Erythroblast (primary cell): Measurements from ENCODE around the gene RNGTT.
"Not testable (repeated sequence)": the region's sequence is repeated elsewhere in the genome, so short reads cannot be mapped to it uniquely, and the experiment has no call there.

ENCODE experiments used
- DNase-seq, 2 experiments: peaks; one replicate each; lab custom pipeline; 2025; lab: John Stamatoyannopoulos, UW
- GATA1 ChIP-seq: IDR thresholded peaks from 2 replicates; pipeline ENCODE4 v1.6.1; 2011; ENCODE audit warnings: low read depth, mild to moderate bottlenecking, control low read depth, low read length, moderate library complexity
- POLR2A ChIP-seq: IDR thresholded peaks from 2 replicates; pipeline ENCODE4 v1.6.1; 2011; ENCODE audit warnings: mild to moderate bottlenecking, low read length

RNGTT gene

GRCh38 chr6:88852000-88852399, 111.4 kb downstream of the RNGTT start:
- DNase-seq: no peak

GRCh38 chr6:88848870-88849269, 114.5 kb downstream of the RNGTT start:
- TF ChIP-seq GATA1: no peak
- TF ChIP-seq POLR2A: no peak
- no peak for DNase-seq

More at GRCh38 chr6:88852000-88852399, 111.4 kb downstream of the RNGTT start:
- TF ChIP-seq GATA1 (no peak), POLR2A (no peak)

- no peak for DNase-seq
- no peak for TF ChIP-seq POLR2A
- TF ChIP-seq GATA1: no peak
Measured at GRCh38 chr6:88843040-88843439, 120.4 kb downstream of the RNGTT start.

DNA sequence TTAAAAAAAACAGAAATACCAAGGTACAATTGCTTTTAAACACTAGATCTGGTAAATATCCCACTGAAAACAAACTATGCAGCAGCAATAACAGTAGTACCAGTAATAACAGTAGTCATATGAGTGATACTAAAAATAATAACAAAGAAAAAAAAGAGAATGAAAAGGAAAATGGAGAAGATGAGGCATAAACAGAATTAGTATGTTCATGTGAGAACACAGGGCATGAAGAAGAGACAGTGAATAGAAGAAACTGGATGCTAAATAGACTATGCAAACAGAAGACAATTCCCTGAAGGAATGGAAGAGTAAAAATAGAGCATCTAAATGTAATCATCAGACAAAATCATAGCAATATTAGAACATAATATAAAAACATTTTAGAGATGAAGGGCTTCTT, 121.1 kb downstream of the RNGTT start:
- TF ChIP-seq GATA1 (no peak), POLR2A (no peak)
- DNase-seq: no peak

DNA sequence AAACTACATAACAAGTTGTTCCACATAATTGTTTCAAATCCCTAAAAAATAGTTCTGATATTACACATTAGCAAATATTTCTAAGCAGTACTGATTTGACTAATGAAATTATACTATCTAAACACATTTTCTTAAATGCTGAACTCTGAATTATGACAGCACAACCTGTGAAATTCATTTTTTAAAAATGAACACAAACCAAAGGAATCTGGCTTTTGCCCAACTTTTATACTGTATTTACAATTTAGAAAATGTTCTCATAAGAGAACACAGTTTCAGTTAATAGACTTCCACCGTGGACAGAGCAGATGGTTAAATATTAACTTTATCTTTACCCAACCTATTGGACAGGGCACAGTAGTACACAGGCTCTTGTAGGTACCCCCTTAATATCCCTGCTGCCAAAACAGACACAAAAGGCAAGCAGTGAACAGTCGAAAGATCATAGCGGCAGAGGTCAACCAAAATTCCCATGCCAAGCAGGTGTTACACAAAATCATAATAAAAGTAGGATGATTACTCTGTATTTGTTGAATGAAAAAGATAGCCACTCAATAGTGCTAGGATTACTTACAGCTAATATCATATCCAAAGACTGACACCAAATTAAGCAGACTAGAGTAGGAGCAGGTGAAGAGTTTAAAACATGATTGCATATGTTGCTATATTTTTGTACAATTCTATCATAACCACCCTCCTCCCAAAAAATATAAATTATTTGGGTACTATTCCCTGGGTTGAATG, 122.5 kb downstream of the RNGTT start:
- TF ChIP-seq GATA1: no peak
- TF ChIP-seq POLR2A: no peak
- DNase-seq: no peak

DNA sequence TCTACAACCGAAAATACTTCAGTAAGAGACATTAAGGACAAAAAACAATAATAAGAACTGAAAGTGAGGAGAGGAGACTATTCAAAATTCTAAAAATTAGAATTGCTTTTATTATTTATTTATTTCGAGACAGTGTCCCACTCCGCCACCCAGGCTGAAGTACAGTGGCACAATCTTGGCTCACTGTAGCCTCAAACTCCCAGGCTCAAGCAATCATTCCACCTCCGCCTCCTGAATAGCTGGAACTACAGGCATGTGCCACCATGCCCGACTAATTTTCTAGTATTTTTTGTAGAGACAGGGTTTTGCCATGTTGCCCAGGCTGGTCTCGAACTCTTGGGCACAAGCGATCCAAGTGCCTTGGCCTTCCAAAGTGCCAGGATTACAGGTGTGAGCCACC, 123.1 kb downstream of the RNGTT start:
- TF ChIP-seq GATA1: no peak
- DNase-seq: no peak

DNA sequence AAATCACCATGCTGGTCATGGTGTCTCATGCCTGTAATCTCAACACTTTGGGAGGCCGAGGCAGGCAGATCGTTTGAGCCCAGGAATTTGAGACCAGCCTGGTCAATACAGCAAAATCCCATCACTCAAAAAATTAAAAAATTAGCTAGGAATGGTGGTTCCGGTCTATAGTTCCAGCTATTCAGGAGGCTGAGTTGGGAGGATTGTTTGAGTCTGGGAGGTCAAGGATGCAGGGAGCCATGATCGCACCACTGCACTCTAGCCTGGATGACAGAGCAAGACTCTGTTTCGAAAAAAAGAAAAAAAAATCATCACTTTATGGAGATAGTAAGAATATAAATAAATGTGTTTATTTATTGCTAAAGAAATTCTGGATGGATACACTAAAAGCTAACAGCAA, 124.1 kb downstream of the RNGTT start:
- TF ChIP-seq POLR2A (no peak), GATA1 (no peak)
- DNase-seq: no peak

- DNase-seq: no peak
- TF ChIP-seq POLR2A (no peak), GATA1 (no peak)
Measured at GRCh38 chr6:88835210-88835609, 128.2 kb downstream of the RNGTT start.

DNA sequence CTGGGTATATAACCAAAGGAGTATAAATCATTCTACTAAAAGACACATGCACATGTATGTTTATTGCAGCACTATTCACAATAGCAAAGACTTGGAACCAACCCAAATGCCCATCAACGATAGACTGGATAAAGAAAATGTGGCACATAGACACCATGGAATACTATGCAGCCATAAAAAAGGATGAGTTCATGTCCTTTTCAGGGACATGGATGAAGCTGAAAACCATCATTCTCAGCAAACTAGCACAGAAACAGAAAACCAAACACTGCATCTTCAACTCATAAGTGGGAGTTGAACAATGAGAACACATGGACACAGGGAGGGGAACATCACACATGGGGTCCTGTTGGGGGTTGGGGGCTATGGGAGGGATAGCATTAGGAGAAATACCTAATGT, 130.3 kb downstream of the RNGTT start:
- not testable (repeated sequence) for DNase-seq

DNA sequence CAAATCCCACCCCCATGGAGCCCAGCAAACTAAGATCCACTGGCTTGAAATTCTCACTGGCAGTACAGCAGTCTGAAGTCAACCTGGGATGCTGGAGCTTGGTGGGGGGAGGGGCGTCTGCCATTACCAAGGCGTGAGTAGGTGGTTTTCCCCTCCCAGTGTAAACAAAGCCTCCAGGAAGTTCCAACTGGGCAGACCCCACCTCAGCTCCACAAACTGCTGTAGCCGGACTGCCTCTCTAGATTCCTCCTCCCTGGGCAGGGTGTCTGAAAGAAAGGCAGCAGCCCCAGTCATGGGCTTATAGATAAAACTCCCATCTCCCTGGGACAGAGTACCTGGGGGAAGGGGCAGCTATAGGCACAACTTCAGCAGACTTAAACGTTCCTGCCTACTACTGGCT, 135.8 kb downstream of the RNGTT start:
- not testable (repeated sequence) for DNase-seq

DNA sequence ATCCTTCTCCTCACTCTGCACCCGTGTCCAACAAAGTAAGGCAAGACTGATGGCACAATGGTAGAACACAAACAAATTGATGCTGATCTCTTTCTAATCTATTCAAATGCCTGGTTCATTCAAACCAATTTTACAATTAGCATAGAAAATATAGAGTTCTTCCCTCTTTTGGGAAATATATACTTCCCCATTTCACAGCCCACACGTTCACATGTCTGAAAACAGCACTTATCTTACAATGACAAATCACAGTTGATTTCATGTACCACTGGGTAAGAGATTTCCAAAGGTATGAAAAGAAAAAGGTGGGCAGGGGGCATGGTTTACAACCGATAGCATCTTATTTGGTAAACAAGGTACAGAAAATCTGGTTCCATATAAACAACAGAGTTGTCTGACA, 137.6 kb downstream of the RNGTT start:
- no peak for DNase-seq
- no peak for TF ChIP-seq GATA1
- no peak for TF ChIP-seq POLR2A

GRCh38 chr6:88823998-88824397, 139.4 kb downstream of the RNGTT start:
- TF ChIP-seq GATA1: no peak
- no peak for TF ChIP-seq POLR2A
- DNase-seq: no peak

DNA sequence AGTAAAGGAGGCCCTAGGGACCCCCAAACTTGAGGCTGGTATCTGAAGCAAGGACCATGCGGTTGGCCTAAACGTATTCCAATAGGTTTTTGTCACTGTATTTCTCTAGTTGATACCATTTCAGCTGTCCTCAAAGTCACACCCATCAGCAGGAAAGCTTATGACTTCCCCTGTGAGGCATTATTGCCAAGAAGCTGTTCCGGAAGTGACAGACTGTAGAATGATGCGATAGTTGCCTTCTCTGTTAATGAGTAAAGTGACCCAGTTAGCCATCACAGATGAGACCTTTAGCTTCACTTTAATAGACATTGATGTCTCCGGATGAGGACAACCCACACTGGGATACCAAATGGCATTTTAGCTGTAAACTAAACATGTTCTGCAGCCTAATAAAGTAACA, 147.9 kb downstream of the RNGTT start:
- no peak for DNase-seq

DNA sequence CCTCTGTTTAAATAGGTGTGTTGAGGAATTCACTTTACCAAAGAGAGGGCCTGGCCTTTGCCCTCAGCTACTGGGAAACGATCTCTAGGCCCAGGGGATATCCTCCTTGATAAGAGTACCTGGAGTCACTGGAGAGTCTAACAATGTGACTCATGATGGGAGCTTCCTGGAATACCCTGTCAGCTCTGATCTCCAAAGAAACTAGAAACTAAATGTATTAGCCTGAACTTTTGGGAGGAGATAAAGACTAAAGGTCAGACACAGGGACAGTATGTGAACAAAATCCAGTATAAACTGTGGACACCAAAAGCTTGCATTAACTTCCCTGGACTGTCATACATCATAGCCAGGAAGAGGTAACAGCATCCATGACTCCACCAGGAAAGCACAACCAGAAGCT, 148.5 kb downstream of the RNGTT start:
- TF ChIP-seq POLR2A (no peak), GATA1 (no peak)
- DNase-seq: no peak

More for the DNA sequence above, 147.9 kb downstream of the RNGTT start:
- TF ChIP-seq GATA1 (no peak), POLR2A (no peak)

- DNase-seq: no peak
- TF ChIP-seq GATA1: no peak
- no peak for TF ChIP-seq POLR2A
Measured at GRCh38 chr6:88813045-88813444, 150.4 kb downstream of the RNGTT start.
